ENCODE results near the gene RAB37. TPM values are rescaled to one million over a fixed set of nuclear protein-coding genes. Genes with fewer than 3 reads are reported as not detected.
A peak's percentile ranks its signal among the peaks of the same experiment; 100 is the strongest.

RAB37 gene
- polyA plus RNA-seq, 6 donors from 2014 or later = 49.2 to 85.5 (median 56.4) TPM

- Mint-ChIP-seq H3K4me3 (peak overlapping the region in 7 of 8 donors; percentile 1 to 97 (median 48)), H3K27me3 (no peaks in the 10 kb centered on the region), H3K36me3 (peaks cover 0 to 7% of the 10 kb centered on the region in 2 donors), H3K4me1 (peaks cover 55 to 79% (median 68%) of the 10 kb centered on the region in 3 donors), H3K27ac (peak overlapping the region in 3 of 6 donors; percentile 35 to 88 (median 67)), H3K9me3 (no peaks in the 10 kb centered on the region)
- no peak for ATAC-seq (ENCODE audit: low read depth in 2 of 2)
- DNase-seq = no peak
Observed at GRCh38 chr17:74752415-74752814, 15.4 kb downstream of the RAB37 start.

DNA sequence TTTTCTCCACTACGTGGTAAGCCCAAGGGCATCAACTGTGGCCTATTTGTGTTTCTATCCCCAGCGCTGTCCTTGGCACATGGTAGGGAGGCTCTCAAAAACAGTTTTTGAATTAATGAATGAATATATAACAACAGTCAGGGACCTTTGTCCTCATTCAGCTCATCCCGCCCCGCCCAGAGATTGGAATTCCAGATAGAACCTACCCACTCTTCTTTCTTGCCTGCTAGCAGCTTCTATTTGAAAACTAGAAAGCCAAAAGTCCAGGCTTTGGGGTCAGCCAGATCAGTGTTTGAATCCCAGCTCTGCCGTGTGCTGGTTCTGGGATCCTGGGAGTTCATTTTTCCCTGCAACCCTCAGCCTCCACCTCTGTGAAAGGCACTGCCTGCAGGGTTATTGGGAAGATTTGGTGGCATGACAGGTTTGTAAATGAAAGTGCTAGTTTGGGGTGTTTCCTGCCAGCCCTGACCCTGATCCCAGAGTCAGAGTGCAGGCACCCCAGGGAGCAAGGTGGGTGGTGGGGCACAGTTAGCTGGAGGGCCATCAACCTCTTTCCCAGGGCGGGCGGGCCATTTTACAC lies 15.9 kb downstream of the RAB37 start:
- no peaks in the 10 kb centered on the region for H3K9me3 Mint-ChIP-seq
- H3K36me3 Mint-ChIP-seq = peaks cover 0 to 7% of the 10 kb centered on the region in 2 donors
- H3K27me3 Mint-ChIP-seq = no peaks in the 10 kb centered on the region
- no peak for DNase-seq
- peak overlapping the region in 3 of 6 donors; percentile 27 to 67 (median 63) for H3K27ac Mint-ChIP-seq
- no peak for ATAC-seq (ENCODE audit: low read depth in 2 of 2)
- H3K4me1 Mint-ChIP-seq = peaks cover 60 to 79% (median 73%) of the 10 kb centered on the region in 3 donors
- H3K4me3 Mint-ChIP-seq = peak overlapping the region in 5 of 8 donors; percentile 1 to 97 (median 53)

- DNase-seq (no peak), ATAC-seq (ENCODE audit: low read depth in 2 of 2) (no peak)
- no peaks in the 10 kb centered on the region for H3K9me3 Mint-ChIP-seq
- peaks cover 74 to 91% (median 87%) of the 10 kb centered on the region in 3 donors for H3K4me1 Mint-ChIP-seq
- H3K36me3 Mint-ChIP-seq = peaks cover 0 to 7% of the 10 kb centered on the region in 2 donors
- H3K4me3 Mint-ChIP-seq = peak overlapping the region in 1 of 8 donors; percentile 21
- H3K27me3 Mint-ChIP-seq = no peaks in the 10 kb centered on the region
- H3K27ac Mint-ChIP-seq = no peak overlapping the region
Observed at GRCh38 chr17:74754832-74755231, 17.8 kb downstream of the RAB37 start.

DNA sequence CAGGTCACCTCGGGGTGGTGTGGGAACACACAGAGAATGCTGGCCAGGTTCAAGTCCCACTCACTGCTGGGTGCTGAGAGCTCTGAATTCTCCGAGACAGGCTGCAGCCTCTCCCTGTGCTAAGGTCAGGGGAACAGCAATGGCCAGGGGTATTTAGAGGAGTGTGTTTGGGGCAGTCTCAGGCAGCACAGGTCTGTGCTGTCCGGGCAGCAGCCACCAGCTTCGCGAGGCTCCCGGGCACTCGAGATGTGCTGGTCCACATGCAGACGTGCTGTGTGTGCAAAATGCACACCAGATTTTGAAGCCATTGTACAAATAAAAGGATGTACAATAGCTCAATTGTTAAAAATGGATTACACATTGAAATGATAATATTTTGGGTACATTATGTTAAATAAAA lies 18.5 kb downstream of the RAB37 start:
- H3K36me3 Mint-ChIP-seq = peaks cover 0 to 7% of the 10 kb centered on the region in 2 donors
- no peaks in the 10 kb centered on the region for H3K9me3 Mint-ChIP-seq
- ATAC-seq (ENCODE audit: low read depth in 2 of 2) = no peak
- no peak for DNase-seq
- peaks cover 68 to 87% (median 87%) of the 10 kb centered on the region in 3 donors for H3K4me1 Mint-ChIP-seq
- no peaks in the 10 kb centered on the region for H3K27me3 Mint-ChIP-seq
- peak overlapping the region in 1 of 6 donors; percentile 26 for H3K27ac Mint-ChIP-seq
- H3K4me3 Mint-ChIP-seq = no peak overlapping the region

DNA sequence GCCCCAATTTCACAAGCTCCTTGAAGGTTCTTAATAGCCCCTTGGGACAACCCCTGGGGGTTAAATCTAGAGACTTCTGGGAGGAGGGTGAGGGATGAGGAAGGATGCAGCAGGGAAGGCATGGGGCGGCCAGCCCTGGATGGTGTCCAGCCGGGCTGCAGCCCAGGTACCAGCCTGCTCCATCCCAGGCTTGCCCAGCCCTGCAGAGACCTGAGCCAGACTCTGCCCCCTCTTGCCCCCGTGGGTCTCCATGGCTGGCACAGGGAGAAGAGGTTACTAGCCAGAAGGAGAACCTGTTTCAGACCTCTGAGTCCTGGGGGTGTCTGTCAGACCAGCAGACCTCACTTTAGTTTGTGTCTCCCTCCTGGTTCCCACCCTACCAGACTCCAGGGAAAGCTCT lies 19.8 kb downstream of the RAB37 start:
- Mint-ChIP-seq H3K4me1 (peaks cover 57 to 79% (median 76%) of the 10 kb centered on the region in 3 donors), H3K27me3 (no peaks in the 10 kb centered on the region), H3K27ac (no peak overlapping the region), H3K4me3 (peak overlapping the region in 2 of 8 donors; percentile 3 to 43), H3K9me3 (no peaks in the 10 kb centered on the region), H3K36me3 (peaks cover 0 to 7% of the 10 kb centered on the region in 2 donors)
- ATAC-seq (ENCODE audit: low read depth in 2 of 2) = no peak
- DNase-seq = no peak

DNA sequence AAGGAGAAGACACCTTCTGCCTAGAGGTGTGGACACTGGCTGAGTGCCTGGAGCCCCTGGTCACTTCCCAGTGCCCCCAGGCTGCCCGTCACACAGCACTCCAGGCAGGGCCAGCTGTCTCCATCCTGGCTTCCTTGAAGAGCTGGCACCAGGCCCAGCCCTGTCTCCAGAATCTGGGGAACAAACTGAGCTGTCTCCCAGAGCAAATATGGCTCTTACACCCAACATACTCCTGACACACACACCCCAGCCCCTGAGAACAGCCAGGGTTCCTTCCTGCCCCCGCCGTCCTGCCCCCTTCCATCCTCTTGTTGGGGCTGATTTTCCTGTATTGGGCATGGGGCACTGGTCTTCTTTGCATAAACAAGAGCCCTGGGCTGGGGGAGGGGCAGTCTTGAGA lies 20.4 kb downstream of the RAB37 start:
- Mint-ChIP-seq H3K27ac (no peak overlapping the region), H3K27me3 (no peaks in the 10 kb centered on the region)

DNA sequence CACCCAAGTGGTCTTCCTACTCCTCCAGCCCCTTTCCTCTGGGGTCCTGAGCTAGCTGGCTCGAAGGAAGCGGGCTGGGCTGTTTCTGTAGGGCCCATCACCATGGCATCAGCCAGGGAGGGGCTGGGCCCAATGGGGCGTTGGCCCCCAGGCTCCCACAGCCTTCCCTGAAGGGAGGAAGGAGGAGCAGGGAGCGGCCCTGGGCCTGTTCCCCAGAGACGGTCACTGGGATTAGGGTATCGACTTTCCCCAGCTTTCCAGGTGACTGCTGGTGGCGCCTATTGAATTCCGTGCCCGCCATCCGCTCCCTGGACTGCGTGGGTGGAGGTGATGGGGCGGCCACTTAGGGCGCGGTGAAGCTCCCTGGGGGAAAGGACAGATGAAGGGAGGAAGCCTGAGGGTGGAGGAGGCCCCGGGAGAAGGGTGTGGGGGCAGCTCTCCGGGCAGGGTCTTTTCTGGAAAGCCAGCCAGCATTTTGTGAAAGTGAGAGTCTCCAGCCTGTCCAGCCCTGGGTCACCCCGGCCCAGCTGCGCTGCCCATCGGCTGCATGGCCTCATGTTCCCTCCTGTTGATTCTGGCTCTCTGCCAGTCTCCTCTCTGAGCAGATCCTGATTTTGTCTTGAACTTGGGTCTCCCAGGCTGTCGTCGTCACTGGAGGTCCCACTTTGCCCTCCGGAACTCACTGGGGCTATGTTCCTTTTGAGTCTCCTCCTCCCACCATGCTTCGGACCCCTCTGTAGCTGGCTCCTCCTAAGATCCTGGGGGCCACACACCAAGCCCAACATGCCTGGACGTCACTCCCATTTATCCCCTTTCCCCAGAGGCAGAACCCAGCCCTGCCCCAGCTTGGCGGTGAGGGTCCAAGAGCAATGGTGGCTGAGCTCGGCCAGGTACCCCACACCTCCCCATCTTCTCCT lies 21.1 kb downstream of the RAB37 start:
- Mint-ChIP-seq H3K9me3 (no peaks in the 10 kb centered on the region), H3K27ac (peak overlapping the region in 2 of 6 donors; percentile 71 to 90), H3K4me1 (peaks cover 45 to 66% (median 65%) of the 10 kb centered on the region in 3 donors), H3K4me3 (peak overlapping the region in 6 of 8 donors; percentile 32 to 82 (median 68)), H3K27me3 (no peaks in the 10 kb centered on the region), H3K36me3 (no peaks in the 10 kb centered on the region)
- DNase-seq = no peak
- no peak for ATAC-seq (ENCODE audit: low read depth in 2 of 2)

More for the DNA sequence above, 20.4 kb downstream of the RAB37 start:
- H3K4me1 Mint-ChIP-seq = peaks cover 52 to 72% (median 72%) of the 10 kb centered on the region in 3 donors
- H3K36me3 Mint-ChIP-seq = peaks cover 0 to 5% of the 10 kb centered on the region in 2 donors
- DNase-seq (no peak), ATAC-seq (ENCODE audit: low read depth in 2 of 2) (no peak)
- peak overlapping the region in 2 of 8 donors; percentile 56 to 74 for H3K4me3 Mint-ChIP-seq
- no peaks in the 10 kb centered on the region for H3K9me3 Mint-ChIP-seq

DNA sequence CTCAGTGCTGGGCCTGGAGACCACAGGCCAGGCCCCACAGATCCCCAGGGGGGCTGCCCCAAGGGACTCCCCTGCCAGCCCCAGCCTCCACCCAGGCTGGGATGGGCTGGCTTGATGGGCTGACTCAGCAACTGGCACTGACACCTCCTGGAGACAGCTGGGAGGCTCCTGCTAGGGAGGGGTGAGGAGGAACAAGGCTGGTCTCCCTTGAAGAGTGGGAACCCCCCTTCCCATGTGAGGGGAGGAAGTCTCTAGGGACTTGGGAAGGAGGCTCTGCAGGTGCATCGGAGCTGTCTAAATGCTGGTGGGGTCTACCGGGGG lies 21.8 kb downstream of the RAB37 start:
- H3K4me3 Mint-ChIP-seq = peak overlapping the region in 7 of 8 donors; percentile 61 to 82 (median 74)
- H3K9me3 Mint-ChIP-seq = no peaks in the 10 kb centered on the region
- H3K27ac Mint-ChIP-seq = peak overlapping the region in 1 of 6 donors; percentile 69
- ATAC-seq (ENCODE audit: low read depth in 2 of 2) = peak; percentile 40 to 43
- no peak for DNase-seq
- peaks cover 42 to 59% (median 58%) of the 10 kb centered on the region in 3 donors for H3K4me1 Mint-ChIP-seq
- no peaks in the 10 kb centered on the region for H3K36me3 Mint-ChIP-seq
- no peaks in the 10 kb centered on the region for H3K27me3 Mint-ChIP-seq

- no peaks in the 10 kb centered on the region for H3K36me3 Mint-ChIP-seq
- ATAC-seq (ENCODE audit: low read depth in 2 of 2) = peak; percentile 82 to 84
- H3K27me3 Mint-ChIP-seq = no peaks in the 10 kb centered on the region
- H3K27ac Mint-ChIP-seq = peak overlapping the region in 1 of 6 donors; percentile 65
- DNase-seq = peak; percentile 28
- H3K9me3 Mint-ChIP-seq = no peaks in the 10 kb centered on the region
- H3K4me3 Mint-ChIP-seq = peak overlapping the region in 7 of 8 donors; percentile 61 to 82 (median 74)
- peaks cover 40 to 54% (median 53%) of the 10 kb centered on the region in 3 donors for H3K4me1 Mint-ChIP-seq
Observed at GRCh38 chr17:74759243-74759801, 22.3 kb downstream of the RAB37 start.

- peak overlapping the region in 3 of 8 donors; percentile 61 to 74 (median 65) for H3K4me3 Mint-ChIP-seq
- no peaks in the 10 kb centered on the region for H3K9me3 Mint-ChIP-seq
- ATAC-seq (ENCODE audit: low read depth in 2 of 2) (no peak), DNase-seq (no peak)
- no peaks in the 10 kb centered on the region for H3K36me3 Mint-ChIP-seq
- H3K4me1 Mint-ChIP-seq = peaks cover 35 to 48% (median 47%) of the 10 kb centered on the region in 3 donors
- peak overlapping the region in 1 of 6 donors; percentile 65 for H3K27ac Mint-ChIP-seq
- H3K27me3 Mint-ChIP-seq = no peaks in the 10 kb centered on the region
Observed at GRCh38 chr17:74759941-74760340, 22.9 kb downstream of the RAB37 start.

DNA sequence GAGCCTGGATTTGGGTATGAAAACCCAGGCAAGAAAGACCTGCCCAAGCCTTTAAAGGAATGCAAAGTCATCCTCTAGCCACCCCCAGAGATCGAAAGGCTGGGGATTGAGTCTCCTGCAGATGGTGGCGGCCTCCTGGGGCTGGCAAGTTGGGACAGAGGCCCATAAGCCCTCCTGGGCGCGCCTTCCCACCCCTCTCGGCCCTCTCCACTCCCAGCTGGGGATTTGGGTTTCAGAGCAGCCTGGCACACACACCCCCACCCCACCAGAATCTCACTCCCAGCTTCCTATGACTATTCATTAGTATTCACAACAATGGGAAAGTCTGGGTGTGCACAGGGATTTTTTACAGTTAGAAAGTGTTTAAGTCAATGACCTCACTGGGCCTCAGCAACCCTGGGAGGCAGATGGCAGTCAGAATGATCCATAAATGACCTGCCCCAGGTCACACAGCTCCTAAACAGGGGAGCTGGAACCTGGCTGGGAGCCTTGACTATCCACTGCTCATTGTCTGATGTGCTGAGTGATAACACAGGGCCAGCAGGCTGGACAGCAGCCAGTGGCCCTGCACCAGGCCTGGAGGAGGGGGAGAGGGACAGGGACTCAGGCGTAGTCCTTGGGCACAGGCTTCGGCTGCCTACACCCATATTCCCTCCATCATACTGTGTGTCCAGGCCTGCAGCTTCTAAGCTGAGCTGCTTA lies 23.5 kb downstream of the RAB37 start:
- H3K9me3 Mint-ChIP-seq = no peaks in the 10 kb centered on the region
- ATAC-seq (ENCODE audit: low read depth in 2 of 2) = no peak
- no peak for DNase-seq
- no peaks in the 10 kb centered on the region for H3K27me3 Mint-ChIP-seq
- H3K4me1 Mint-ChIP-seq = peaks cover 30 to 44% (median 42%) of the 10 kb centered on the region in 3 donors
- peak overlapping the region in 1 of 8 donors; percentile 3 for H3K4me3 Mint-ChIP-seq
- H3K36me3 Mint-ChIP-seq = no peaks in the 10 kb centered on the region
- H3K27ac Mint-ChIP-seq = no peak overlapping the region

- no peak for DNase-seq
- peaks cover 30 to 42% (median 40%) of the 10 kb centered on the region in 3 donors for H3K4me1 Mint-ChIP-seq
- peak overlapping the region in 1 of 8 donors; percentile 44 for H3K4me3 Mint-ChIP-seq
- H3K27me3 Mint-ChIP-seq = no peaks in the 10 kb centered on the region
- H3K27ac Mint-ChIP-seq = peak overlapping the region in 1 of 6 donors; percentile 71
- H3K36me3 Mint-ChIP-seq = no peaks in the 10 kb centered on the region
- no peak for ATAC-seq (ENCODE audit: low read depth in 2 of 2)
- H3K9me3 Mint-ChIP-seq = no peaks in the 10 kb centered on the region
Observed at GRCh38 chr17:74761419-74761818, 24.4 kb downstream of the RAB37 start.

- no peaks in the 10 kb centered on the region for H3K27me3 Mint-ChIP-seq
- H3K27ac Mint-ChIP-seq = no peak overlapping the region
- H3K9me3 Mint-ChIP-seq = no peaks in the 10 kb centered on the region
- H3K4me3 Mint-ChIP-seq = no peak overlapping the region
- ATAC-seq (ENCODE audit: low read depth in 2 of 2) = no peak
- DNase-seq = no peak
- H3K4me1 Mint-ChIP-seq = peaks cover 31 to 38% (median 37%) of the 10 kb centered on the region in 3 donors
- no peaks in the 10 kb centered on the region for H3K36me3 Mint-ChIP-seq
Observed at GRCh38 chr17:74761931-74762330, 24.9 kb downstream of the RAB37 start.

Measured in naive B cell (primary cell).